ENCODE measurements around the gene ENTREP1.

DNA sequence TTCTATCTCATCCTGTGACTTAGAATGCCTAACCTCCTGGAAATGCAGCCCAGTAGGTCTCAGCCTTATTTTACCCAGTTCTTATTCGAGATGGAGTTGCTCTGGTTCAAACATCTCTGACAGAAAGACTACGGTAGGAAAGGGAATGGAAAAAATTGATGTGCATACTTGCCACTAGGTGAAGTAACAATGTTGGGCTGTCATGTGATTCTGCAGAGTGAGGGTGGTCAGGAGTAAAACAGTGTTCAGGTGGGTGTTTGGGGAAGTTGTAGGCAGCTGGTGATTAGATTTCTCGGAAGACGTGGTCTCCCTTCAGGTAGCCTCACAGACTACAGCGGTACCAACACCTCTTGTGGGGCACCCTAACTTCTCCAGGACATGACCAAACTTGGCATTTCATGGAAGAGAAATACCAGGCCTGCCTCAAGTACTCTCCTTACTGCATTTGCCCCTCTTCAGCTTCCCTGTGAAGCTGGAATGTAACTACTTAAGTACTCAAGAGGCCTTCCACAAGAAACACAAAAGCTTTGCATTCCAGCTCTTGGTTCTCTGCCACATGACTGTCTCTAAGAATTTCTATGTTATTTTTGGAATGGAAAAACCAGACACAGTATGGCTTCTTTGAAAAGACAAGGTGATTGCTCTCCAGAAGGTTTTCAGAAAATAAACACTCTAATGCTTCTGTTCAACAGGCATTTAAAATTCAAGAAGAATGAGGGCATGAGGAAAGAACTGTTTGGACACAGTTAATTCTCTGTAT, 17.4 kb upstream of the ENTREP1 start:
- TF ChIP-seq, protein P1, sequence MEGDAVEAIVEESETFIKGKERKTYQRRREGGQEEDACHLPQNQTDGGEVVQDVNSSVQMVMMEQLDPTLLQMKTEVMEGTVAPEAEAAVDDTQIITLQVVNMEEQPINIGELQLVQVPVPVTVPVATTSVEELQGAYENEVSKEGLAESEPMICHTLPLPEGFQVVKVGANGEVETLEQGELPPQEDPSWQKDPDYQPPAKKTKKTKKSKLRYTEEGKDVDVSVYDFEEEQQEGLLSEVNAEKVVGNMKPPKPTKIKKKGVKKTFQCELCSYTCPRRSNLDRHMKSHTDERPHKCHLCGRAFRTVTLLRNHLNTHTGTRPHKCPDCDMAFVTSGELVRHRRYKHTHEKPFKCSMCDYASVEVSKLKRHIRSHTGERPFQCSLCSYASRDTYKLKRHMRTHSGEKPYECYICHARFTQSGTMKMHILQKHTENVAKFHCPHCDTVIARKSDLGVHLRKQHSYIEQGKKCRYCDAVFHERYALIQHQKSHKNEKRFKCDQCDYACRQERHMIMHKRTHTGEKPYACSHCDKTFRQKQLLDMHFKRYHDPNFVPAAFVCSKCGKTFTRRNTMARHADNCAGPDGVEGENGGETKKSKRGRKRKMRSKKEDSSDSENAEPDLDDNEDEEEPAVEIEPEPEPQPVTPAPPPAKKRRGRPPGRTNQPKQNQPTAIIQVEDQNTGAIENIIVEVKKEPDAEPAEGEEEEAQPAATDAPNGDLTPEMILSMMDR (IDR thresholded peaks at IDR 0.05) = no peak
- TF ChIP-seq EZH2phosphoT487 (IDR thresholded peaks at IDR 0.05) (no peak), EZH2 (IDR thresholded peaks at IDR 0.05) (no peak)

All from neural progenitor cell (in vitro differentiated cells).